Smooth muscle cell of trachea (primary cell): Measurements from ENCODE around the gene EPB42. TPM values are rescaled to one million over a fixed set of nuclear protein-coding genes. Genes with fewer than 3 reads are reported as not detected.

Source experiments
- total RNA-seq: library from RNA; depleted of rRNA; stranded (reverse); fragments of >200 nt; gene quantifications from 2 replicates; pipeline ENCODE4 v1.2.1, GENCODE V29; 2014

EPB42 gene
- not detected in 2 replicates for total RNA-seq

DNA sequence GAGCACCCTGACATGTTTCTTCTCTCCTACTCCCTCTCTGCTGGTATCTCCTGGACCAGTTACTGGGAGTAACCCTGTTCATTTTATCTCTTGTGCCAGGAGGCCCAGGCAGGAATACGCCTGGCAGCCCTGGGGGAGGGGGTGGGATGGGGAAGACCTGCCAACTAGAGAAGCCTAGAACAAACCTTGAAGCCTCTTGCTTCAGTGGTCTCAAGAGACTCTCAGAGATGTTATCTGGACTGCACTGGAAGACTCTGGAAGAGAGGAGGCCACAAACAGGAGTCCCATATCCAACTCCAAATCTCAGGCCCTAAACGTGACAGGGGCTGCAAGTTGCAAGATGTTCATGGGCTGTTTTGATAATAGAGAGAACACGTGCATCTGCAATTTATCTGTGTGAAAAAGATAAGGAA, at the start of gene EPB42:
Gene EPB42 (minus strand): TSS at position 28 of the 413 bp plus-strand sequence. CDS start 193 bp downstream, outside the sequence.

DNA sequence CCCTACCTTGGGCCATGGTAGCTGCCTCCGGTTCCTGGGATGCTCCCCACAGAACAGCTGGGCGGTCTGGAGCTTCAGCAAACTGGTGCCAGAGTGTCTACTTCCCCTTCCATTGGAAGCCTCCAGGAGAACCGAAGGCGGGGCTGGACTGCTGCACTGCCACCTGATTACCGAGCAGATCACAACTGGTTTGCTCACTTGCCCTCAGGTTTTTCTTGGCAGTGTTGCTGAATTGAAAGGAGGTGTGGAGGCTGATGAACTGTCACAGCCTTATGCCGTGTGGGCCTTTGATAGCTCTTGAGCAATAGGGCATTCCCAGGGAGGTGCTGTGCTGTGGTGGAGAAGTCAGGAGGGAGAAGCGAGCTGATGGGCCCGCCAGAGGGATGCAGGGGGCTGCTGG, 46.0 kb upstream of the EPB42 start, which contains the start of gene TGM5:
Gene TGM5 (minus strand): TSS at position 95 of the 400 bp plus-strand sequence. CDS start 79 bp downstream, at position 16.

DNA sequence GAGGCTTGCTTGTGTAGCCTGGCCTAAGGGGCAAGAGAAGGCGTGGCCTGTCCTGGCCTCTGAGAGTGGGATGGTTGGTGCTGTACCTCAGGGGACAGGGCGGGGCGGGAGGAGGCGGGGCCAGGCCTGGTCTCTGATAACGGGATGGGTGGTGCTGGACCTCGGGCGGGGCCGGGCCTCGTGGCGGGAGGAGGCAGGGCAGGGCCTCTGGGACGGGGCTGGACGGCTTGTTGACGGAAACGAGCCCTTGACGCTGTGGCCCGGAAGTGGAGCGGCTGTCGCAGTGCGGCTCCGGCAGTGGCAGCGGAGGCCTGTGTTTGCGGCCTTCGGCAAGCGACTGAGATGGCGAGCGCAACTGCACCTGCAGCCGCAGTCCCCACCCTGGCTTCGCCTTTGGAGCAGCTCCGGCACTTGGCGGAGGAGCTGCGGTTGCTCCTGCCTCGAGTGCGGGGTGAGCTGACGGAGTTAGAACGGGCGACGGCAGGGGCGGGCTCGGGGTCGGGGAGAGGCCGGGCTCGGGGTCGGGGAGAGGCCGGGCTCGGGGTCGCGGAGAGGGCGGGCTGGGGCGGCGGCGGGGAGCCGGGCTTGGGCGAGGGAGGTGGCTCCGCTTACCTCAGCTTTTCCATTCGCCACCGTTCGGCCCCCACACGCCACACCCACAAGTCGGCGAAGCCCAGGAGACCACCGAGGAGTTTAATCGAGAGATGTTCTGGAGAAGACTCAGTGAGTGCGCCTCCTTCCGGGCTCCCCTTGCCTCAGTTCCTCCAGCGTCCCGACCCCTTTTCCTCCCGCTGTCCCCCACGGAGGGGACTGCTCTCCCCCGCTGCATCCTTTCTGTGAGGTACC, 35.4 kb downstream of the EPB42 start, which contains the start of gene CCNDBP1:
Gene CCNDBP1 (plus strand): TSS at position 247 of the 846 bp plus-strand sequence. CDS start 96 bp downstream, at position 343.

Other genes starting within 250 kb of the EPB42 start
- gene UBR1, start 115.0 kb downstream of the EPB42 start, total RNA-seq, result 28.9 and 45.1 TPM in 2 replicates
- 13.1 and 20.9 TPM in 2 replicates for gene TMEM62, start 87.4 kb downstream of the EPB42 start, total RNA-seq
- 77.4 and 124 TPM in 2 replicates for gene CCNDBP1, start 35.6 kb downstream of the EPB42 start, total RNA-seq
- not detected in 2 replicates for gene TGM5, start 45.9 kb upstream of the EPB42 start, total RNA-seq
- not detected in 2 replicates for gene TGM7, start 81.2 kb upstream of the EPB42 start, total RNA-seq
- 7.4 and 8.7 TPM in 2 replicates for gene LCMT2, start 109.6 kb upstream of the EPB42 start, total RNA-seq
- gene ZSCAN29, start 150.0 kb upstream of the EPB42 start, total RNA-seq, result 26.2 and 36.4 TPM in 2 replicates
- 10.9 and 14.7 TPM in 2 replicates for gene TUBGCP4, start 150.1 kb upstream of the EPB42 start, total RNA-seq